Spinal cord (tissue), 10 donors: Measurements from ENCODE around the gene C3orf18. TPM values are rescaled to one million over a fixed set of nuclear protein-coding genes. Genes with fewer than 3 reads are reported as not detected.
A peak's percentile ranks its signal among the peaks of the same experiment; 100 is the strongest.

ENCODE experiments used
- DNase-seq, 6 donors: peaks; one replicate each; pipeline versions ENCODE4 v3.0.0 to v3.0.0-alpha.2; 2013 to 2015; ENCODE audit warnings: low spot score in 6 of 6, low read depth in 4 of 6
- H3K27ac ChIP-seq: one replicate; pipeline ENCODE4 v1.5.1; 2013; ENCODE audit warnings: low read depth, low read length, control low read depth
- H3K27me3 ChIP-seq: one replicate; pipeline ENCODE4 v1.6.1; 2013; ENCODE audit warnings: low read length; ENCODE audit not compliant: control insufficient read depth, insufficient read depth
- H3K36me3 ChIP-seq: one replicate; pipeline ENCODE4 v1.6.1; 2013; ENCODE audit warnings: low read length; ENCODE audit not compliant: control insufficient read depth, insufficient read depth
- H3K4me1 ChIP-seq: one replicate; pipeline ENCODE4 v1.6.1; 2013; ENCODE audit warnings: low read length; ENCODE audit not compliant: control insufficient read depth, insufficient read depth
- H3K4me3 ChIP-seq: one replicate; pipeline ENCODE4 v1.5.1; 2013; ENCODE audit warnings: low read depth, low read length, control low read depth
- H3K9me3 ChIP-seq: one replicate; pipeline ENCODE4 v1.6.1; 2013; ENCODE audit warnings: low read length; ENCODE audit not compliant: control insufficient read depth, insufficient read depth
- WGBS: methylation state at CpG from one replicate; pipeline ENCODE4 v1.1.5; 2013; ENCODE audit warnings: missing lambda C conversion rate; ENCODE audit not compliant: insufficient coverage; 5-methylcytosine and 5-hydroxymethylcytosine counted together
- polyA plus RNA-seq, 2 donors: library from polyadenylated mRNA; unstranded; fragments of 120-200 nt; gene quantifications; one replicate each; pipeline ENCODE4 v1.2.1, GENCODE V29; 2013; ENCODE audit not compliant: insufficient read length in 2 of 2
- total RNA-seq, 2 donors: library from RNA; depleted of rRNA in 1 of 2; stranded (reverse); fragments of 120-200 nt in 1 of 2; fragments of >200 nt in 1 of 2; gene quantifications; one replicate each; pipeline versions ENCODE4 v1.2.3 to v1.2.4, GENCODE V29; 2013 to 2014
- donor health status: healthy.

The C3orf18 gene
- total and polyA plus RNA-seq, 4 donors, result 22.6 to 43.6 (median 30.5) TPM

- Histone ChIP-seq H3K4me1 (peaks cover 34% of the 10 kb centered on the region), H3K4me3 (peak overlapping the region; percentile 71), H3K27me3 (no peaks in the 10 kb centered on the region), H3K27ac (peak overlapping the region; percentile 84), H3K36me3 (peaks cover 20% of the 10 kb centered on the region), H3K9me3 (no peaks in the 10 kb centered on the region)
- WGBS, result 100% methylated on average over 2 of the region's 6 CpGs
- no peak for DNase-seq
Observed at GRCh38 chr3:50610181-50610971, 42.8 kb upstream of the C3orf18 start.

- no peaks in the 10 kb centered on the region for H3K9me3 ChIP-seq
- H3K27me3 ChIP-seq, result no peaks in the 10 kb centered on the region
- no peak overlapping the region for H3K4me3 ChIP-seq
- no peak overlapping the region for H3K27ac ChIP-seq
- DNase-seq, result no peak
- H3K4me1 ChIP-seq, result peaks cover 34% of the 10 kb centered on the region
- 83% methylated on average over 2 of the region's 3 CpGs for WGBS
- peaks cover 26% of the 10 kb centered on the region for H3K36me3 ChIP-seq
Observed at GRCh38 chr3:50609763-50610085, 42.2 kb upstream of the C3orf18 start.

GRCh38 chr3:50609071-50609762, 41.7 kb upstream of the C3orf18 start:
- DNase-seq, result no peak

GRCh38 chr3:50608278-50608677, 40.7 kb upstream of the C3orf18 start:
- Histone ChIP-seq H3K4me3 (no peak overlapping the region), H3K27me3 (no peaks in the 10 kb centered on the region), H3K9me3 (no peaks in the 10 kb centered on the region), H3K27ac (no peak overlapping the region), H3K36me3 (peaks cover 32% of the 10 kb centered on the region), H3K4me1 (peaks cover 33% of the 10 kb centered on the region)
- DNase-seq, result no peak
- 92% methylated on average over 7 of the region's 7 CpGs for WGBS

More at GRCh38 chr3:50609071-50609762, 41.7 kb upstream of the C3orf18 start:
- 85% methylated on average over 3 of the region's 5 CpGs for WGBS
- Histone ChIP-seq H3K27me3 (no peaks in the 10 kb centered on the region), H3K4me1 (peaks cover 34% of the 10 kb centered on the region), H3K36me3 (peaks cover 31% of the 10 kb centered on the region), H3K4me3 (no peak overlapping the region), H3K9me3 (no peaks in the 10 kb centered on the region), H3K27ac (no peak overlapping the region)

GRCh38 chr3:50607271-50608091, 39.9 kb upstream of the C3orf18 start:
- Histone ChIP-seq H3K27ac (no peak overlapping the region), H3K4me1 (peaks cover 31% of the 10 kb centered on the region), H3K27me3 (no peaks in the 10 kb centered on the region)

GRCh38 chr3:50606596-50606995, 39.0 kb upstream of the C3orf18 start:
- no peaks in the 10 kb centered on the region for H3K9me3 ChIP-seq
- peaks cover 33% of the 10 kb centered on the region for H3K4me1 ChIP-seq
- H3K27me3 ChIP-seq, result no peaks in the 10 kb centered on the region
- H3K36me3 ChIP-seq, result peaks cover 32% of the 10 kb centered on the region
- WGBS, result 95% methylated on average over 3 of the region's 6 CpGs
- H3K4me3 ChIP-seq, result no peak overlapping the region
- H3K27ac ChIP-seq, result no peak overlapping the region
- no peak for DNase-seq

More at GRCh38 chr3:50607271-50608091, 39.9 kb upstream of the C3orf18 start:
- H3K36me3 ChIP-seq, result peaks cover 32% of the 10 kb centered on the region
- DNase-seq, result no peak
- H3K4me3 ChIP-seq, result no peak overlapping the region
- 96% methylated on average over 29 of the region's 29 CpGs for WGBS
- H3K9me3 ChIP-seq, result no peaks in the 10 kb centered on the region

GRCh38 chr3:50605901-50606326, 38.4 kb upstream of the C3orf18 start:
- 77% methylated on average over 3 of the region's 5 CpGs for WGBS
- Histone ChIP-seq H3K27me3 (no peaks in the 10 kb centered on the region), H3K9me3 (no peaks in the 10 kb centered on the region), H3K4me1 (peaks cover 35% of the 10 kb centered on the region), H3K36me3 (peaks cover 32% of the 10 kb centered on the region), H3K4me3 (no peak overlapping the region), H3K27ac (no peak overlapping the region)
- no peak for DNase-seq

- no peak overlapping the region for H3K4me3 ChIP-seq
- DNase-seq, result no peak
- no peaks in the 10 kb centered on the region for H3K9me3 ChIP-seq
- peaks cover 32% of the 10 kb centered on the region for H3K36me3 ChIP-seq
- H3K4me1 ChIP-seq, result peaks cover 28% of the 10 kb centered on the region
- no peaks in the 10 kb centered on the region for H3K27me3 ChIP-seq
- H3K27ac ChIP-seq, result no peak overlapping the region
- WGBS, result 91% methylated on average over 12 of the region's 14 CpGs
Observed at GRCh38 chr3:50604628-50605588, 37.4 kb upstream of the C3orf18 start.
